Activated CD4-positive, alpha-beta T cell treated with anti-CD3 and anti-CD28 coated beads, Interleukin-2, amount 50 U/mL, for 1 hour (primary cell): ENCODE measurements around the gene MRPS24.
"Not testable (repeated sequence)": the region's sequence is repeated elsewhere in the genome, so short reads cannot be mapped to it uniquely, and the experiment has no call there.

Experiments used
- DNase-seq: peaks from one replicate; pipeline ENCODE4 v3.0.0-alpha.2; 2020

The MRPS24 gene

GRCh38 chr7:43830917-43831316, 38.4 kb downstream of the MRPS24 start:
- not testable (repeated sequence) for DNase-seq

DNA sequence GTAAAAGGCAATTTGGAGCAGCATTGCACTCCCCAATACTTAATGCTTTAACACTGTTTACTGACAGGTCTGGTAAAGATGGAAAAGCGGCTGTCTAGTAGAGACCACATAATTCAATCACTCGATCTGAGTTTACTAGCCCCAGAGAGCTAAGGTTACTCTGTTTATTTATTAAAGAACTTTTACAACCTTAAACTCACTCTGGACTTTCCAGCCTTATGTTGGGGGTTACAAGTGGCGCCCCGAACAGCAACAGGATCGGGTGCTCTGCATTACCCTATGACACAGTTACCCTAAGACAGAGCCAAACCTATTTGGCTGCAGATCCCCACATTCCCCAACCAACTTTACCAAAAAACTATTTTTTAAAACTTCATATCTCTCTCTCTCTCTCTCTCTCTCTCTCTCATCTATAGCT, 43.9 kb downstream of the MRPS24 start:
- DNase-seq: no peak

GRCh38 chr7:43824963-43825362, 44.4 kb downstream of the MRPS24 start:
- DNase-seq: no peak

DNA sequence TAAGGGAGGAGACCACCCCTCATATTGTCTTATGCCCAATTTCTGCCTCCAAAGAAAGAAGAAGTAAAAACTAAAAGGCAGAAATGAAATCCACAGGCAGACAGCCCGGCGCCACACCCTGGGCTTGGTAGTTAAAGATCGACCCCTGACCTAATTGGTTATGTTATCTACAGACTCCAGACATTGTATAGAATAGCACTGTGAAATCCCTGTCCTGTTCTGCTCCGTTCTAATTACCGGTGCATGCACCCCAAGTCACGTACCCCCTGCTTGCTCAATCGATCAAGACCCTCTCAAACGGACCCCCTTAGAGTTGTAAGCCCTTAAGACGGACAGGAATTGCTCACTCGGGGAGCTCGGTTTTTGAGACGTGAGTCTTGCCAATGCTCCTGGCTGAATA, 44.8 kb downstream of the MRPS24 start:
- DNase-seq: not testable (repeated sequence)

- no peak for DNase-seq
Observed at GRCh38 chr7:43823941-43824340, 45.4 kb downstream of the MRPS24 start.

- not testable (repeated sequence) for DNase-seq
Observed at GRCh38 chr7:43823425-43823824, 45.9 kb downstream of the MRPS24 start.
